NB4 (cell line): ENCODE data around the gene LDLRAD4.

ENCODE experiments used
- POLR2A ChIP-seq: IDR thresholded peaks from 2 replicates; pipeline ENCODE4 v1.6.1; 2011; ENCODE audit warnings: mild to moderate bottlenecking; ENCODE audit not compliant: insufficient read length; ENCODE audit errors: extremely low read depth
- TF ChIP-seq, protein P1 (sequence below): IDR thresholded peaks from one replicate; pipeline ENCODE4 v1.5.1; 2012; ENCODE audit warnings: low read depth, low read length

GRCh38 chr18:13457327-13457726 lies 238.8 kb downstream of the LDLRAD4 start:
- TF ChIP-seq POLR2A: no peak
- TF ChIP-seq, protein P1, sequence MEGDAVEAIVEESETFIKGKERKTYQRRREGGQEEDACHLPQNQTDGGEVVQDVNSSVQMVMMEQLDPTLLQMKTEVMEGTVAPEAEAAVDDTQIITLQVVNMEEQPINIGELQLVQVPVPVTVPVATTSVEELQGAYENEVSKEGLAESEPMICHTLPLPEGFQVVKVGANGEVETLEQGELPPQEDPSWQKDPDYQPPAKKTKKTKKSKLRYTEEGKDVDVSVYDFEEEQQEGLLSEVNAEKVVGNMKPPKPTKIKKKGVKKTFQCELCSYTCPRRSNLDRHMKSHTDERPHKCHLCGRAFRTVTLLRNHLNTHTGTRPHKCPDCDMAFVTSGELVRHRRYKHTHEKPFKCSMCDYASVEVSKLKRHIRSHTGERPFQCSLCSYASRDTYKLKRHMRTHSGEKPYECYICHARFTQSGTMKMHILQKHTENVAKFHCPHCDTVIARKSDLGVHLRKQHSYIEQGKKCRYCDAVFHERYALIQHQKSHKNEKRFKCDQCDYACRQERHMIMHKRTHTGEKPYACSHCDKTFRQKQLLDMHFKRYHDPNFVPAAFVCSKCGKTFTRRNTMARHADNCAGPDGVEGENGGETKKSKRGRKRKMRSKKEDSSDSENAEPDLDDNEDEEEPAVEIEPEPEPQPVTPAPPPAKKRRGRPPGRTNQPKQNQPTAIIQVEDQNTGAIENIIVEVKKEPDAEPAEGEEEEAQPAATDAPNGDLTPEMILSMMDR: no peak
